HG02885 (cell line): ENCODE data around the gene AGRN.
"Not testable (repeated sequence)": the region's sequence is repeated elsewhere in the genome, so short reads cannot be mapped to it uniquely, and the experiment has no call there.

Experiments
- ATAC-seq: cut with Tn5 transposase; IDR thresholded peaks from one replicate; pipeline ENCODE4 v1.9.1; 2021; ENCODE audit warnings: mild to moderate bottlenecking; ENCODE audit not compliant: unreplicated experiment, poor library complexity

Gene AGRN

DNA sequence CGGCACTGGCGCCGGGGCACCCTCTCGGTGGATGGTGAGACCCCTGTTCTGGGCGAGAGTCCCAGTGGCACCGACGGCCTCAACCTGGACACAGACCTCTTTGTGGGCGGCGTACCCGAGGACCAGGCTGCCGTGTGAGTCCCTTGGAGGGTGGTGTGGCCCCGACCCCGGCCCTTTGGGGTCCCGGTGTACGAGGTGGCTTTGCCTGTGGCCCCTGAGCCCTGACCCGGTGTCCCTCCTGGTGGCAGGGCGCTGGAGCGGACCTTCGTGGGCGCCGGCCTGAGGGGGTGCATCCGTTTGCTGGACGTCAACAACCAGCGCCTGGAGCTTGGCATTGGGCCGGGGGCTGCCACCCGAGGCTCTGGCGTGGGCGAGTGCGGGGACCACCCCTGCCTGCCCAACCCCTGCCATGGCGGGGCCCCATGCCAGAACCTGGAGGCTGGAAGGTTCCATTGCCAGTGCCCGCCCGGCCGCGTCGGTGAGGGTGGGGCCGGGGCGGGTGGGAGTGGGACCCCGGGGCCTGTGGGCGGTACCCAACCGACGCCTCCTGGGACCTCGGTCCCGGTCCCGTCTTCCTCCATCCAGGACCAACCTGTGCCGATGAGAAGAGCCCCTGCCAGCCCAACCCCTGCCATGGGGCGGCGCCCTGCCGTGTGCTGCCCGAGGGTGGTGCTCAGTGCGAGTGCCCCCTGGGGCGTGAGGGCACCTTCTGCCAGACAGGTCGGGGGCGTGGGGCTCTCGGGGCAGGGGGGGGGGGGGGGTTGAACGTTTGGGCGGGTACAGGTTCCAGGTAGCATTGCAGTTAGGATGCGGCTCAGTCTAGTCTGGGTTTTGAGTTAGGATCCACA, 29.6 kb downstream of the AGRN start:
- no peak for ATAC-seq

DNA sequence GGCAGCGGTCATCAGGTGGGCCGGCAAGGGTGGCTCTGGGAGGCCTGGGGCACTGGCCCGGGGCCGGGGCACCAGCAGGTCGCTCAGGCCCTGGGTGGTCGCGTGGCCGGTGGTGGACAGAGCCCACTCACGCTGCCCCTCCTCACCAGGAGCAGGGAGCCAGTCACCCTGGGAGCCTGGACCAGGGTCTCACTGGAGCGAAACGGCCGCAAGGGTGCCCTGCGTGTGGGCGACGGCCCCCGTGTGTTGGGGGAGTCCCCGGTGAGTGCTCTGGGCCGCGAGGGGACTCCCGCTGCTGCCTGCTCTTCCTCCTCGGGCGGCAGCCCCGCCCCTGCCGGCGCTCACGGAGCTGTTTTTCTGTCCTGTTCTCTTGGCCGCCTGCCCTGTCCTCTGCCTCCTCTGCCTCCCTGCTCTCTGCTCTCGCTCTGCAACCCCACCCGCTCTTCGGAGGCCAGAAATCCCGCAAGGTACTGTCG, 30.7 kb downstream of the AGRN start:
- ATAC-seq, result no peak

DNA sequence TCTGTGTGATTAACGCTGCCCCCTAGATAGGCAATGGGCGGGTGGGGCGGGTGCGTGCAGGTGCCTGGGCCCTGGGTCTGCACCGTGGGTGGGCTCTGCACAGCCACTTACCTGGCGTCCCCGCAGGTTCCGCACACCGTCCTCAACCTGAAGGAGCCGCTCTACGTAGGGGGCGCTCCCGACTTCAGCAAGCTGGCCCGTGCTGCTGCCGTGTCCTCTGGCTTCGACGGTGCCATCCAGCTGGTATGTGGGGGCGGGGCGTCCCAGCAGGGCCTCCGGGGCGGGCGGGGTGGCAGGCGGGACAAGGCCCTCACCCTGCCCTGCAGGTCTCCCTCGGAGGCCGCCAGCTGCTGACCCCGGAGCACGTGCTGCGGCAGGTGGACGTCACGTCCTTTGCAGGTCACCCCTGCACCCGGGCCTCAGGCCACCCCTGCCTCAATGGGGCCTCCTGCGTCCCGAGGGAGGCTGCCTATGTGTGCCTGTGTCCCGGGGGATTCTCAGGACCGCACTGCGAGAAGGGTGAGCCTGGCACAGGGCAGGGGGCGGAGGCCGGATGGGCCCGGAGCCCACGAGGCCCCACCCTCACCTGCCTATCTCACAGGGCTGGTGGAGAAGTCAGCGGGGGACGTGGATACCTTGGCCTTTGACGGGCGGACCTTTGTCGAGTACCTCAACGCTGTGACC, 31.3 kb downstream of the AGRN start:
- no peak for ATAC-seq

DNA sequence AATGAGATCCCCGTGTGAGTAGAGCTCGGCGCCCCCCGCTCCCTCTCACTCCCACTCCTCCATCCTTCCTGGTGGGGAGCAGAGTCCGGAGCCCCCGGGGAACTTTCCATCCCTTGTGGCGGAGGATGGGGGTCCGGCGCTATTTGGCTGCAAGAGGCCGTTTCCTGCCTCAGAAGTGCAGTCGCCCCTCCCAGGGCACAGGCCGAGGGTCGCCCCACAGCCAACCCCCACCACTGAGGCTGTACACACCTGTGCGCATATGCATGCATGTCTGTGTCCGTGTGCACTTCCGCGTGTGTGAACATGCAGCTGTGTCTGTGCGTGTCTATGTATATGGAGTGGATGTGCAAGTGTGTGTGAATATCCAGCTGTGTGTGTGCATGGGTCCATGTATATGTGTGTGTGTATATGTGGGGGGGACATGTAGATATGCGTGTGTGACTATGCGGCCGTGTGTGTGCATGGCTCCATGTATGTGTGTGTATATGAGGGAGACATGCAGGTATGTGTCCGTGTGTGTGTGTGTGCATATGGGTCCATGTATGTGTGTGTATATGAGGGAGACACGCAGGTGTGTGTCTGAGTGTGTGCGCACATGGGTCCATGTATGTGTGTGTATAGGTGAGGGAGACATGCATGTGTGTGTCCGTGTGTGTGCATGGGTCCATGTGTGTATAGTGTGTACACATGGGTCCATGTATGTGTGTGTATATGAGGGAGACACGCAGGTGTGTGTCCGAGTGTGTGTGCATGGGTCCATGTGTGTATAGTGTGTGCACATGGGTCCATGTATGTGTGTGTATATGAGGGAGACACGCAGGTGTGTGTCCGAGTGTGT, 32.3 kb downstream of the AGRN start:
- ATAC-seq, result no peak

DNA sequence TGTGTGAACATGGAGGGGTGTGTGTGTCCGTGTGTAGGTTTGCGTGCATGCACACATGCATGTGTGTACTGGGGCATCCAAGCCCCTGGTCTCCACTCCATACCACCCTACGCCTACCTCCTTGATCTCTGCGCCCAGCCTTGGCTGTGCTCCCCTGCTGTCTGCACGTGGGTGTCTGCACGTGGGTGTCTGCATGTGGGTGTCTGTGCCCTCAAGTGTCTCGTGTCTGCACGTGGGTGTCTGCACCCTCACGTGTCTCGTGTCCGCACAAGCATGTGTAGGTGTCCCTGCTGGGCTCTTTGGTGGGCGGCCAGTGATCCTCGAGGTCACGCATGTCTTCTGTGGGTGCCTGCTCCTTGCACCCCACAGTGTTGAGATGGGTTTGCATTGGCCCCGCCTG, 33.1 kb downstream of the AGRN start:
- no peak for ATAC-seq

DNA sequence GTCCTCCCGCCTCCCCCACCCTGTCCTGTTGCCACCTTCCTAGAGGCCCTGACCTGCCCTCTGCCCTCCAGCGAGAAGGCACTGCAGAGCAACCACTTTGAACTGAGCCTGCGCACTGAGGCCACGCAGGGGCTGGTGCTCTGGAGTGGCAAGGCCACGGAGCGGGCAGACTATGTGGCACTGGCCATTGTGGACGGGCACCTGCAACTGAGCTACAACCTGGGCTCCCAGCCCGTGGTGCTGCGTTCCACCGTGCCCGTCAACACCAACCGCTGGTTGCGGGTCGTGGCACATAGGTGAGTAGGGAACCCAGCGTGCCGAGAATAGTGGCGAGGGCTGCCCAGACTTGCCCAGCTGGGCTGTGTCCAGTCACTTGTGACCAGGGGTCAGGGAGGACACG, 33.8 kb downstream of the AGRN start:
- ATAC-seq, result no peak

DNA sequence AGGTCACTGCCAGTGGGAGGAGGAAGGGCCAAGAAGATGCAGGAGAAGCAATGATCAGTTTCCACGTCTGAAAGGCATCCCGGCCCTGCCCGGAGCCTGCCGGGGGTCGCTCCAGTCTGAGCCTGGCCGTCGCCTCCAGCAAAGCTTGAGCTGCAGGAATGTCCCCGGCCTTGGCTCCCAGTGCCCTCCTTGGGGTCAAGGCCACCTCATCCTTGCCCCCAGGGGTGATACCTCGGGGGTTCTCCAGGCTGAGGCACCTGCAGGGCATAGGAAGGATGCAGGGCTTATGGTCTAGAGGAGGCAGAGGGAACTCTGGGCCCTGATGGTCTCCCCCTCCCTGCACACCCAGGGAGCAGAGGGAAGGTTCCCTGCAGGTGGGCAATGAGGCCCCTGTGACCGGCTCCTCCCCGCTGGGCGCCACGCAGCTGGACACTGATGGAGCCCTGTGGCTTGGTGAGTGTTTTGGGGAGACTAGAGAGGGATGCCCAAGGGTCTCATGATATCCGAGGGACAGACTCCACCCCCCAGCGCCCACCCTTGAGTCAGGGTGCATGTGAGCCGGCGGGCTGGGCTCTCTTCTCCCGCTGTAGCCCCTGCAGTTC, 34.3 kb downstream of the AGRN start:
- ATAC-seq, result no peak

DNA sequence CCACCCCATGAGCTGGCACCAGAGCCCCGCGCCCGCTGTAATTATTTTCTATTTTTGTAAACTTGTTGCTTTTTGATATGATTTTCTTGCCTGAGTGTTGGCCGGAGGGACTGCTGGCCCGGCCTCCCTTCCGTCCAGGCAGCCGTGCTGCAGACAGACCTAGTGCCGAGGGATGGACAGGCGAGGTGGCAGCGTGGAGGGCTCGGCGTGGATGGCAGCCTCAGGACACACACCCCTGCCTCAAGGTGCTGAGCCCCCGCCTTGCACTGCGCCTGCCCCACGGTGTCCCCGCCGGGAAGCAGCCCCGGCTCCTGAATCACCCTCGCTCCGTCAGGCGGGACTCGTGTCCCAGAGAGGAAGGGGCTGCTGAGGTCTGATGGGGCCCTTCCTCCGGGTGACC, 35.1 kb downstream of the AGRN start:
- no peak for ATAC-seq

DNA sequence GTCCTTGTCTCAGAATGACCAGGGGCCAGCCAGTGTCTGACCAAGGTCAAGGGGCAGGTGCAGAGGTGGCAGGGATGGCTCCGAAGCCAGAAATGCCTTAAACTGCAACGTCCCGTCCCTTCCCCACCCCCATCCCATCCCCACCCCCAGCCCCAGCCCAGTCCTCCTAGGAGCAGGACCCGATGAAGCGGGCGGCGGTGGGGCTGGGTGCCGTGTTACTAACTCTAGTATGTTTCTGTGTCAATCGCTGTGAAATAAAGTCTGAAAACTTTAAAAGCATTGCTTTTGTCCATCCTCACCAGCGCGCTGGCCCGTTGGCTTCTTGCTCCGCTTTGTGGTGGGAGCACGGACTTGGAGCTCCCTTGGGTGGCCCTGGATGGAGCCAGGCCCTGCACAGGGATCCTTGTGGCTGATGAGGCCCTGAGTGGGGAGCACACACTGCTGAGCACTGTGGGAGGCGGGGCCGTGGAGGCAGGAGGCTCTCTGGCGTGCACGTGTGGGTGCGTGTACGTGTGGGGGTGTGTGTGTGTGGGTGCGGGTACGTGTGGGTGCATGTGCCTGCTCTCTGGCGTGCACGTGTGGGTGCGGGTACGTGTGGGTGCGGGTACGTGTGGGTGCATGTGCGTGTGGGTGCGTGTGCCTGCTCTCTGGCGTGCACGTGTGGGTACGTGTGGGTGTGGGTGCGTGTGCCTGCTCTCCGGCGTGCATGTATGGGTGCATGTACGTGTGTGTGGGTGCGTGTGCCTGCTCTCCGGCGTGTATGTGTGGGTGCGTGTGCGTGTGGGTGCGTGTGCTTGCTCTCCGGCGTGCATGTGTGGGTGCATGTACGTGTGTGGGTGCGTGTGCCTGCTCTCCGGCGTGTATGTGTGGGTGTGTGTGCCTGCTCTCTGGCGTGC, 36.2 kb downstream of the AGRN start:
- no peak for ATAC-seq

DNA sequence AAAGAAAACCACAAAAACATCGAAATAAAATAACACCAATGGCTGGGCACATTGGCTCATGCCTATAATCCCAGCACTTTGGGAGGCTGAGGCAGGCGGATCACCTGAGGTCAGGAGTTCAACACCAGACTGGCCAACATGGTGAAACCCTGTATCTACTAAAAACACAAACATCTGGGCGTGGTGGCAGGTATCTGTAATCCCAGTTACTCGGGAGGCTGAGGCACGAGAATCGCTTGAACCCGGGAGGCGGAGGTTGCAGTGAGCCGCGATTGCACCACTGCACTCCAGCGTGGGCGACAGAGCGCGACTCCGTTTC, 37.8 kb downstream of the AGRN start:
- ATAC-seq, result not testable (repeated sequence)

DNA sequence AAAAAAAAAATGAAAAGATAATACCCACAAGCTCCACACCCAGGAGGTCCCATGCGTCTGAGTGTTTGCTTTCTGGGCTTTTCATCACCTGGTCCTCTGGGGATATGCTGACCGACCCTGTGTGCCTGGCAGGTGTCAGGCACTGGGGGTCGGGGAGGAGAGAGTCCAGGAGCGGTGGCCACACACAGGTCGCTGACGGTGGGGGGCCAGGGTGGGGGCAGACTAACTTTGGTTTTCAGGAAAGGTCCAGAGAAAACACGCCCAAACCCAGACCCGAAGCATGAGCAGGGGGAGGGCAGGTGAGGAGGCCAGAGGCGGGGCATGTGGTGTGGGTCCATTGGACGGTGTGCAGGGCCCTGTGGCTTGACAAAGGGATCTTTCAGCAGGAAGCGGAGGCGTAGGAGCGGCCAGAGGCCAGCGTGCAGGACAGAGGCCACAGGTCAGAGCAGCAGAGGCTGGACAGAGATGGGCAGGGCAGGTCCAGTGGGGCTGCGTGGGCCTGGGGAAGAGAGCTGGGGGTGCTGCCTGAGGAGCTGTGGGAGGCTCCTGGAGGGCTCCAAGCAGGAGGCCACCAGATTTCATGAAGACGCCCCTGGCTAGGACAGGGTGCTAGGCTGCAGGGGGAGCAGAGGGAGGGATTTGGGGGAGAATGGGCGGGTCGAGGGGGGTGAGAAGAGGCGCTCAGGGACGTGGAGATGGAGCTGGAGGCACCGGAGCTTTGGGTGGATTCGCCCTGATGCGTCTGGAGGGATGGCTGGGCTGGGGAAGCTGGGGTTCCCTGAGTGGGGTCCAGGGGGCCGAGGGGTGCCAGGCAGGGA, 38.4 kb downstream of the AGRN start:
- ATAC-seq, result no peak

DNA sequence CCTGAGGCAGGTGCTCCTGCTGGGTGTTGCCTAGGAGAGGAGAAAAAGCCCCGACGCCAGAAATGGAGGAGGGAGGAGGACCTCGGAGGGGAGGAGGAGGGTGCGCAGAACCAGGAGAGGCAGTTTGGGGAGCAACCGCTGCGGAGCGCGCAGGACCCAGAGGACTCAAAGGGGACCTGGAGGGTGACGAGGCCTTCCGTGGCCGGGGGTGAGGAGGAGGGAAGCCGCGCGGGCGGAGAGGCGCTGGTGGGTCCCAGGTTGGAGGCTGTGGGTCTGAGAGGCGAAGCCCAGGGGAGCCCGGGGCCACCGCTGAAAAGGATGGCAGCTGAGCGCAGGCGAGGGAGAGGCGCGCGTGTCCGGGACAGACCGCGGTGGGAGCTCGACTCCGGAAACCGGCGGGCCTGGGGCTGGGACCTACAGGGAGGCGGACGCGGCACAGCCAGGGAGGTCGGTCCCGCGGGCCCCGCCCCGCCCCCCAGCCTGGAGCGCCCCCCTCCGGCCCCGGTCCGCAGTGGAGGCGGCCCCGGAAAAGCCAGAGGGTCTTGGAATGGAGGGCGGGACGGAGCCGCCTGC, 39.1 kb downstream of the AGRN start:
- ATAC-seq, result peak; percentile 32

DNA sequence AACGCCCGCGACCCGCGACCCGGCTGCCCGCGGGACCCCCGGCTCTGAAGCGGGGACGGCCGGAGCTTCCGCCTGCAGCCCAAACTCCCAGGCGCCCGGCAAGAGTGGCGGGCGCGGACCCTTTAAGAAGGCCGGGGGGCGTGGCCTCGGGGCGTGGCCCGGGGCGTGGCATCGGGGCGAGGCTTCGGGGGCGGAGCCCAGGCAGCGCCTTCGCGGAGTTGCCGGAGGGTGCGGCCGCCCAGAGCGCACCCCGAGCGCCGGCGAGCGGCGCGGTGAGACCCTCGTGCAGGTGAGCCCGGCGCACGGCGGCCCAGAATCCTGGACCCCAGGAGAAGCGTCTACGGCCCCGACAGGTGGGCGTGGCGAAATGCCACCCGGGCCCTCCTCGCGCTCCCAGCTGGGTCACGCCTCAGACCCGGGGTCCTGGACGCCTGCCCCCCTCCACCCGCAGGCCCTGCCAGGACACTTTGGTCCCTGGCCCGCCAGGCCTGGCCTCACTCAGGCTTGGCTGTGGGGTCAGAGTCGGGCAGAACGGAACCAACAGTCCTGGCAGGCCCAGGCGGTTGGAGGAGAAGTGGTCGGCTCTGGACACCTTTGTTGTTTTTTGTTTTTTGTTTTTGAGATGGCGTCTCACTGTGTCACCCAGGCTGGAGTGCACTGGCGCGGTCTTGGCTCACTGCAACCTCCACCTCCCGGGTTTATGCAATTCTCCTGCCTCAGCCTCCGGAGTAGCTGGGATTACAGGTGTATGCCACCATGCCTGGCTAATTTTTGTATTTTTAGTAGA, 39.8 kb downstream of the AGRN start:
- ATAC-seq, result peak; percentile 81

DNA sequence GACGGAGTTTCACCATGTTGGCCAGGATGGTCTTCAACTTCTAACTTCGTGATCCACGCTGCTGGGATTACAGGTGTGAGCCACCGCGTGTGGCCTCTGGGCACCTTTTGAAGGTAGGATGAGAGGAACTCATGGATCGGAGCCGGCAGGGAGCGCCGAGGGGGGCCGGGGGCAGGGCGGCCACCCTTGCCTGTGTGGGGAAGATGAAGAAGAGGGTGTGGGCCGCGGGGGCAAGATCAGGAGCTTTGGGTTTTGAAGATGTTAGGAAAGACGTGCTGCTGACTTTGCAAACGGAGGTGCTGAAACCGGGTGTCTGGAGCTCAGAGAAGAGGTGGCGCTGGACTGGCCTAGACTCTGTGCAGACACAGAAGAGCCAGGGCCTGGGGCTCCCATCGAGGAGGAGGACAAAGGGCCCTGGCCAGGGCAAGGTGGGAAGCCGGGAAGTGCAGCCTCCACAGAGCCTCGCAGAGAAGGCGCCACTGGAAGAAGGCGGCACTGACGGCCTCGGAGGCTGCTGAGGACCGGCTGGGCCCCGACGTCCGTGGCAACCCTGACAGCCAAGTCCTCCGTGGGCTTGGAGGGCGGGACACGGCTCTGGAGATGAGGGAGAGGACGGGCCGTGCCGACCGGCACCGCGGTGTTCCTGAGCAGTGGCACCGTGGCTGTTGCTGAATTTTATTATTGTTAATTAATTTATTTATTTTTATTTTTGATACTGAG, 40.5 kb downstream of the AGRN start:
- ATAC-seq, result no peak

DNA sequence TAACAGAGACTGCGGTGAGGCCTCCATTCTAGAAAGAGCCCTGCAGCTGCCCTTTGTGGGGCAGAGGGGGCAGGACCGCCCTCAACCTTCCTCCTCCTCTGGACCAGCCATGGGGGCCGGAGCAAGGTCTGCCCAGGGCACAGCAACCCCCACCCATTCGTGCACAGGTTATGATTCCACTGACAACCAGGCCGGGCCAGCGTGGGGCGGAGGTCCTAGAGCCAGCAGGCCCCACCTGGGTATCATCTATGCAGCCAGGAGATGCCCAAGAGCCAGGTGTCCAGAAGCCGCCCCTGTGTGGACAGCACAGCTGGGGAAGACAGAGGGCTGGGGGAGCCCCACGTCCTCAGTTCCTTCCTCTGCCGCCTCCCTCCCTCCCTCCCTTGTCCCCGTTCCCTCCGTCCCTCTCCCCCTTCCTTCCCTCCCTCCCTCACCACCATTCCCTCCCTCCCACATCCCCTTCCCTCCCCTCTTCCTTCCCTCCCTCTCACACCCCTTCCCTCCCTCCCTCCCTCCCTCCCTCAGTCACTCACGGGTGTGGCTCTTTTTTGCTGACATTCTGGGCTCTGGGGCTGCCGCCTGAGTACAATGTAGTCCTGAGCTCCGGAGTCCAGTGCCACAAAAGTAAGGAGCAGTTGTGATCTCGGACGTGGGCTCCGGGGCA, 41.9 kb downstream of the AGRN start:
- no peak for ATAC-seq

DNA sequence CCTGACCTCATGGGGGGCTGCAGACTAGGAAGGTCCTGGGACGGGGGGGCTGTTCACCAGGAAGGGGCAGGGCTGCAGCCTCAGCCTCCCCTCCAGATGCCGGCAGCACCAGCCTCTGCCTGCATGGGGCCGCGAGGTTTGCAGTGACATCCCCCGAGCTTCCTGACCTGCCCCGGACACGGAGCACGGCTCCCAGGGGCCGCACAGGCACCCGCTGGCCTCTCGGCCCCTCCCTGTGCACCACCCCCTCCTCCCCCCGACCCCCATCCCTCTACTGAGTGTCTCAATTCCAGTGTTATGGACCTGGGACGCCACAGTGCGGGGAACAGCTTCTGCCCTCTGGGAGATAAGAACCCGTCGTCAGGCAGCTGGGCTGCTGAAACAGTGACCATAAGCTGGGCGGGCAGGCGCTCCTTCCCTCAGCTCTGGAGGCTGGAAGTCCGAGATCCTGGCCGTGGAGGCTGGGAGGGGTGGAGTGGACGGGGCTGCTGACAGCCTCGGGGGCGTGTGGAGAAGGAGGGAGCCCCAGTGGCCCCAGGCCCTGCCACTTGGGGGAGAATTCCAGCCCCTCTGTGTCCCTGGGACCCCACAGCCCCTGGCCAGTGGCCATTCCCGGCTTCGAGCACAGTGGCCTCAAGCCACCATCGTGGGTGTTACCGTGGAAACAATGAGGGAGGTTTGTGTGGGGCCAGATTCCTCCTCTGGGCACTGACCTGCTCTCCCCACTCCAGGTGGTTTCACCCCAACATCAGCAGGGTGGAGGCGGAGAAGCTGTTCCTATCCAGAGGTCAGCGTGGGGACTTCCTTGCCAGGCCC, 42.6 kb downstream of the AGRN start:
- ATAC-seq, result no peak
